HepG2 (cell line): Measurements from ENCODE around the gene CTDNEP1. TPM values are rescaled to one million over a fixed set of nuclear protein-coding genes. Genes with fewer than 3 reads are reported as not detected.

Source experiments
- ATAC-seq: fragments of 200-7000 bp; cut with Tn5 transposase; 3 replicates; pipeline ENCODE4 v1.9.1; 2020; ENCODE audit warnings: mild to moderate bottlenecking, moderate library complexity
- BruUV-seq: library from RNA; stranded (reverse); fragments of 400-500 nt; replicated peaks from 2 replicates; lab custom pipeline; 2021; lab: Mats Ljungman, UMichigan
- CTCF ChIA-PET: fragments of 300-600 bp; formaldehyde crosslinking; extraction: SDS; loops from one replicate; lab custom pipeline; 2021; ENCODE audit warnings: low total read pairs, inconsistent platforms, low intra/inter-chr PET ratio; lab: Yijun Ruan, JAX
- POLR2A ChIA-PET: fragments of 350-600 bp; sonication (Branson Sonifier 250); formaldehyde crosslinking; loops from one replicate; lab custom pipeline; 2020; ENCODE audit warnings: antibody characterized with exemption, inconsistent platforms; lab: Yijun Ruan, JAX
- DNase-seq: peaks from one replicate; pipeline ENCODE4 v3.0.0-alpha.2; 2015; ENCODE audit warnings: low spot score
- FAIRE-seq: peaks from 3 replicates; lab custom pipeline; 2011; peaks lifted over from hg19 to GRCh38; lab: Jason Lieb, UNC
- H2AFZ ChIP-seq: one replicate; pipeline ENCODE4 v1.6.1; 2011; ENCODE audit warnings: low read length, inconsistent platforms
- H3K27ac ChIP-seq: fragments of 300-600 bp; 3 replicates; pipeline ENCODE4 v1.8.0; 2011; ENCODE audit warnings: mixed run types, mild to moderate bottlenecking, mixed read lengths, low read length, inconsistent platforms; ENCODE audit not compliant: insufficient read depth; ENCODE audit errors: extremely low read length
- H3K27me3 ChIP-seq, 2 experiments: fragments of 200-600 bp in 1 of 2; 2 replicates in 1 of 2; 3 replicates in 1 of 2; pipeline versions ENCODE4 v1.6.0 to v1.8.0; 2011; ENCODE audit warnings: low read length in 2 of 2, mild to moderate bottlenecking in 2 of 2, moderate library complexity in 2 of 2, inconsistent platforms in 1 of 2; ENCODE audit not compliant: insufficient read depth in 2 of 2, control insufficient read depth in 1 of 2
- H3K36me3 ChIP-seq, 2 experiments: fragments of 200-600 bp in 1 of 2; replicated peaks in 1 of 2; 2 replicates in 1 of 2; 3 replicates in 1 of 2; pipeline versions ENCODE4 v1.5.1 to v1.8.0; 2011; ENCODE audit warnings: low read length in 2 of 2, inconsistent platforms in 1 of 2; ENCODE audit not compliant: insufficient read depth in 2 of 2, control insufficient read depth in 1 of 2
- H3K4me1 ChIP-seq: 2 replicates; pipeline ENCODE4 v1.5.1; 2012; ENCODE audit warnings: low read length, inconsistent platforms; ENCODE audit not compliant: insufficient read depth
- H3K4me2 ChIP-seq: 2 replicates; pipeline ENCODE4 v1.6.0; 2011; ENCODE audit warnings: low read depth, low read length, inconsistent platforms
- H3K4me3 ChIP-seq, 3 experiments: fragments of 200-600 bp in 1 of 3; sonication (generic), shearing (Covaris generic) in 1 of 3; replicated peaks in 1 of 3; 2 replicates each; pipeline ENCODE4 v1.5.1; 2011 to 2016; ENCODE audit warnings: low read length in 3 of 3, inconsistent platforms in 2 of 3, low read depth in 2 of 3, mild to moderate bottlenecking in 2 of 3, control low read depth in 1 of 3, mixed read lengths in 1 of 3; ENCODE audit not compliant: insufficient read depth in 1 of 3
- H3K79me2 ChIP-seq: one replicate; pipeline ENCODE4 v1.6.1; 2011; ENCODE audit warnings: low read length, inconsistent platforms; ENCODE audit not compliant: insufficient read depth
- H3K9ac ChIP-seq: 2 replicates; pipeline ENCODE4 v1.6.0; 2011; ENCODE audit warnings: mild to moderate bottlenecking, low read depth, low read length, inconsistent platforms; ENCODE audit not compliant: insufficient read depth
- H3K9me3 ChIP-seq: 2 replicates; pipeline ENCODE4 v1.5.1; 2012; ENCODE audit warnings: mild to moderate bottlenecking, low read length
- H4K20me1 ChIP-seq: 2 replicates; pipeline ENCODE4 v1.6.0; 2011; ENCODE audit warnings: inconsistent platforms, mild to moderate bottlenecking, low read length, moderate library complexity; ENCODE audit not compliant: insufficient read depth
- FIP1L1 ChIP-seq: fragments of 200-400 bp; formaldehyde crosslinking; IDR thresholded peaks from 2 replicates; pipeline ENCODE4 v1.6.1; 2018; ENCODE audit warnings: low read depth, mild to moderate bottlenecking, low read length, moderate library complexity, borderline replicate concordance; ENCODE audit not compliant: insufficient read depth
- GFI1 ChIP-seq: sonication (generic); formaldehyde crosslinking; IDR thresholded peaks from 2 replicates; pipeline ENCODE4 v1.5.0; 2020; ENCODE audit warnings: missing genetic modification reagents, mild to moderate bottlenecking, borderline replicate concordance
- HNF1B ChIP-seq: sonication (generic); formaldehyde crosslinking; IDR thresholded peaks from 2 replicates; pipeline ENCODE4 v1.5.1; 2020; ENCODE audit warnings: mild to moderate bottlenecking, moderate library complexity, missing genetic modification reagents
- KDM5A ChIP-seq: fragments of 200-600 bp; sonication (generic); IDR thresholded peaks from 2 replicates; pipeline ENCODE4 v1.7.0; 2018; ENCODE audit warnings: antibody characterized with exemption, mild to moderate bottlenecking, low read length, borderline replicate concordance
- LCORL ChIP-seq, 2 experiments: fragments of 450-650 bp in 1 of 2; sonication (generic) in 1 of 2; formaldehyde crosslinking in 1 of 2; IDR thresholded peaks; 2 replicates each; pipeline versions ENCODE4 v1.5.0 to v1.6.1; 2017 to 2020; ENCODE audit warnings: antibody characterized with exemption in 1 of 2, missing genetic modification reagents in 1 of 2
- PATZ1 ChIP-seq: sonication (generic); formaldehyde crosslinking; IDR thresholded peaks from 2 replicates; pipeline ENCODE4 v1.4.0; 2020; ENCODE audit warnings: missing genetic modification reagents
- POGZ ChIP-seq: sonication (generic); formaldehyde crosslinking; IDR thresholded peaks from 2 replicates; pipeline ENCODE4 v1.4.0; 2020; ENCODE audit warnings: mild to moderate bottlenecking, missing genetic modification reagents
- ZBTB20 ChIP-seq: sonication (generic); formaldehyde crosslinking; IDR thresholded peaks from 2 replicates; pipeline ENCODE4 v1.8.1; 2023; ENCODE audit warnings: missing genetic modification reagents, low read depth, mild to moderate bottlenecking, borderline replicate concordance
- ZBTB43 ChIP-seq: sonication (generic); formaldehyde crosslinking; conservative IDR thresholded peaks from 2 replicates; pipeline ENCODE4 v1.4.0; 2020; ENCODE audit warnings: missing genetic modification reagents
- ZFP82 ChIP-seq: sonication (generic); formaldehyde crosslinking; IDR thresholded peaks from 2 replicates; pipeline ENCODE4 v1.5.1; 2020; ENCODE audit warnings: mild to moderate bottlenecking, missing genetic modification reagents, borderline replicate concordance
- ZMYM3 ChIP-seq: sonication (generic); formaldehyde crosslinking; IDR thresholded peaks from 2 replicates; pipeline ENCODE4 v1.5.1; 2020; ENCODE audit warnings: mild to moderate bottlenecking, missing genetic modification reagents
- ZNF18 ChIP-seq: sonication (generic); formaldehyde crosslinking; IDR thresholded peaks from 2 replicates; pipeline ENCODE4 v1.8.0; 2022; ENCODE audit warnings: mild to moderate bottlenecking, missing genetic modification reagents; ENCODE audit not compliant: insufficient replicate concordance
- ZNF441 ChIP-seq: sonication (generic); formaldehyde crosslinking; IDR thresholded peaks from 2 replicates; pipeline ENCODE4 v1.7.0; 2021; ENCODE audit warnings: missing genetic modification reagents, borderline replicate concordance
- ZNF557 ChIP-seq: sonication (generic); formaldehyde crosslinking; IDR thresholded peaks from 2 replicates; pipeline ENCODE4 v1.4.0; 2020; ENCODE audit warnings: missing genetic modification reagents
- ZSCAN21 ChIP-seq: sonication (generic); formaldehyde crosslinking; IDR thresholded peaks from 2 replicates; pipeline ENCODE4 v1.8.0; 2022; ENCODE audit warnings: mild to moderate bottlenecking, missing genetic modification reagents, moderate library complexity, borderline replicate concordance
- WGBS: methylation state at CpG from one replicate; pipeline ENCODE4 v1.1.6; 2017; ENCODE audit warnings: low lambda C conversion rate; 5-methylcytosine and 5-hydroxymethylcytosine counted together
- in situ Hi-C: cut with HindIII; loops from 2 replicates; pipeline ENCODE4 v1.10.0; 2017; ENCODE audit warnings: low pct_unique_long_range_greater_than_20kb; ENCODE audit not compliant: extremely low pct_ligation_motif_present
- intact Hi-C: fragments of 100-400 bp; cut with micrococcal nuclease; formaldehyde crosslinking; loops from one replicate; pipeline ENCODE4 v1.10.0; 2022; ENCODE audit not compliant: unreplicated experiment
- polyA plus RNA-seq, 8 experiments: library from polyadenylated mRNA; depleted of rRNA in 3 of 8; stranded (reverse) in 7 of 8; unstranded in 1 of 8; fragments of >200 nt; fragmentation: Illumina TruSeq in 4 of 8; extraction: Trizol in 4 of 8; gene quantifications; 2 replicates each; pipeline versions ENCODE4 v1.2.1 to v1.2.3, GENCODE V29; 2011 to 2016; ENCODE audit warnings: low read depth in 4 of 8, missing spikeins in 1 of 8, mixed read lengths in 1 of 8; ENCODE audit not compliant: insufficient read depth in 1 of 8
- total RNA-seq, 5 experiments: library from RNA; depleted of rRNA; stranded (reverse); fragments of >200 nt; fragmentation: Illumina TruSeq; extraction: Trizol; gene quantifications; 2 replicates each; pipeline ENCODE4 v1.2.3, GENCODE V29; 2016; ENCODE audit warnings: low read depth in 1 of 5

CTDNEP1 gene
- total and polyA plus RNA-seq, 2 of the 13 experiments (the other 11 are each of a cell fraction or from before 2014, with no cell fraction given), result 19.8 to 118 TPM

GRCh38 chr17:7219229-7219811 is 32.2 kb downstream of the CTDNEP1 start:
- H3K9me3 ChIP-seq, result no peaks in the 10 kb centered on the region
- H3K4me3 ChIP-seq, result peak overlapping the region; percentile 73 to 93 (median 90)
- intact Hi-C loops, result no loop called here
- H4K20me1 ChIP-seq, result peaks cover 10% of the 10 kb centered on the region; the same call in 1 of the 2 replicates
- in situ Hi-C loops, result loop anchor here (5.0 kb wide), 1 partner anchor 42 kb away; the partner anchor contains the start of gene ASGR1
- 1% methylated on average over 11 of the region's 12 CpGs for WGBS
- POLR2A ChIA-PET, result interaction anchor here (0.6 to 6.8 kb wide), 23 partner anchors 10 to 183 kb away, joined by 3 to 140 read pairs (median 7); partner anchors contain the start of genes ASGR1, ASGR2, CTDNEP1 and DVL2
- H3K4me2 ChIP-seq, result peak overlapping the region; percentile 99
- DNase-seq (no peak), ATAC-seq (no peak; the same call in 1 of the 3 replicates), FAIRE-seq (no peak)
- peaks cover 0 to 4% of the 10 kb centered on the region in 2 experiments; a peak in 2 of 5 replicates for H3K27me3 ChIP-seq
- H3K79me2 ChIP-seq, result peaks cover 14% of the 10 kb centered on the region
- H3K9ac ChIP-seq, result peak overlapping the region; percentile 90
- peaks cover 67% of the 10 kb centered on the region for H3K4me1 ChIP-seq
- CTCF ChIA-PET, result no interaction called here
- peaks cover 5 to 34% of the 10 kb centered on the region in 2 experiments; a peak in 4 of 5 replicates for H3K36me3 ChIP-seq
- H3K27ac ChIP-seq, result peak overlapping the region; percentile 96
- peak overlapping the region; percentile 68 for H2AFZ ChIP-seq
- no TSS peak for BruUV-seq
- TF ChIP-seq ZNF441 (0 out of 2 replicates have a peak, but pooled peaks have one; percentile 10), LCORL (IDR thresholded peaks at IDR 0.05) (no peak), LCORL (CRISPR knock-in tag; IDR thresholded peaks at IDR 0.05) (peak; percentile 14; the same call in 1 of the 2 replicates), KDM5A (peak; percentile 18; the same call in 1 of the 2 replicates), ZBTB43 (peak; percentile 57), ZMYM3 (CRISPR knock-in tag) (peak; percentile 57), ZFP82 (CRISPR knock-in tag) (0 out of 2 replicates have a peak, but pooled peaks have one; percentile 49), HNF1B (CRISPR knock-in tag) (0 out of 2 replicates have a peak, but pooled peaks have one; percentile 15), FIP1L1 (0 out of 2 replicates have a peak, but pooled peaks have one; percentile 6), ZSCAN21 (CRISPR knock-in tag) (no peak), POGZ (CRISPR knock-in tag) (no peak), GFI1 (no peak), ZNF18 (peak; percentile 69), ZNF557 (CRISPR knock-in tag) (0 out of 2 replicates have a peak, but pooled peaks have one; percentile 32), ZBTB20 (CRISPR knock-in tag) (peak; percentile 76; the same call in 1 of the 2 replicates), PATZ1 (CRISPR knock-in tag) (peak; percentile 9; the same call in 1 of the 2 replicates)
